ENCODE measurements around the gene NARF. TPM values are rescaled to one million over a fixed set of nuclear protein-coding genes. Genes with fewer than 3 reads are reported as not detected.

The NARF gene
- total RNA-seq, 1 experiment from 2014 or later, result 96.7 TPM

DNA sequence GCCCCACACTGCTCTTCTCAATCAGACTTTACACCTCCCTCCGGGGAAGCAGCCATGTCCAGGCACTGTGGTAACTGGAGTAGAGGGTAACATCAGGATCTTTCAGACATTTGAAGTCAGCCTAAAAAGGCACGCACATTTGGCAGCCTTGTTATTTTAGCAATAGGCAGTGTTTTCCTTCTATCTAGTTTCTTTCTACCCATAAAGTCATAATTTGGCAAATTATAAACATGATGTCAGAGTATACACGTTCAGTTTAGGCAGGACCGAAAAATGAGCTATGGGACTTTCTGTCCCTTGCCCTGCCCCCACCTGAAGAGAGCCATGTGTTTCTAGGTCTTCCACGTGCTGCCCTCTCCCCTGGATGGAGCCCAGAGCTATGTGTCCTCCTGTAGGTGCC is 21.1 kb downstream of the NARF start (continued):
- TF ChIP-seq, protein P1, sequence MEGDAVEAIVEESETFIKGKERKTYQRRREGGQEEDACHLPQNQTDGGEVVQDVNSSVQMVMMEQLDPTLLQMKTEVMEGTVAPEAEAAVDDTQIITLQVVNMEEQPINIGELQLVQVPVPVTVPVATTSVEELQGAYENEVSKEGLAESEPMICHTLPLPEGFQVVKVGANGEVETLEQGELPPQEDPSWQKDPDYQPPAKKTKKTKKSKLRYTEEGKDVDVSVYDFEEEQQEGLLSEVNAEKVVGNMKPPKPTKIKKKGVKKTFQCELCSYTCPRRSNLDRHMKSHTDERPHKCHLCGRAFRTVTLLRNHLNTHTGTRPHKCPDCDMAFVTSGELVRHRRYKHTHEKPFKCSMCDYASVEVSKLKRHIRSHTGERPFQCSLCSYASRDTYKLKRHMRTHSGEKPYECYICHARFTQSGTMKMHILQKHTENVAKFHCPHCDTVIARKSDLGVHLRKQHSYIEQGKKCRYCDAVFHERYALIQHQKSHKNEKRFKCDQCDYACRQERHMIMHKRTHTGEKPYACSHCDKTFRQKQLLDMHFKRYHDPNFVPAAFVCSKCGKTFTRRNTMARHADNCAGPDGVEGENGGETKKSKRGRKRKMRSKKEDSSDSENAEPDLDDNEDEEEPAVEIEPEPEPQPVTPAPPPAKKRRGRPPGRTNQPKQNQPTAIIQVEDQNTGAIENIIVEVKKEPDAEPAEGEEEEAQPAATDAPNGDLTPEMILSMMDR (IDR thresholded peaks at IDR 0.05), result no peak
- TF ChIP-seq ZNF532 (CRISPR knock-in tag; IDR thresholded peaks at IDR 0.05; ENCODE audit: borderline replicate concordance) (no peak), IRF2 (CRISPR knock-in tag; IDR thresholded peaks at IDR 0.05; ENCODE audit: borderline replicate concordance, low read depth) (no peak), RORB (CRISPR knock-in tag; IDR thresholded peaks at IDR 0.05) (no peak), ZNF416 (CRISPR knock-in tag; IDR thresholded peaks at IDR 0.05) (no peak)

GRCh38 chr17:82480318-82480717 is 21.8 kb downstream of the NARF start:
- Mint-ChIP-seq H3K36me3 (peaks cover 47% of the 10 kb centered on the region), H3K27me3 (ENCODE audit: low read depth) (no peaks in the 10 kb centered on the region), H3K27ac (no peak overlapping the region), H3K4me3 (no peak overlapping the region), H3K9me3 (no peaks in the 10 kb centered on the region), H3K4me1 (no peaks in the 10 kb centered on the region)
- POLR2A ChIA-PET, result interaction anchor here (0.6 kb wide), 1 partner anchor 308 kb away, joined by 3 read pairs; no protein-coding TSS in a partner anchor
- DNase-seq (ENCODE audit: low spot score) (no peak), ATAC-seq (no peak)
- CTCF ChIA-PET, result interaction anchor here (0.6 to 1.5 kb wide), 6 partner anchors 14 to 81 kb away, joined by 3 to 6 read pairs (median 4); no protein-coding TSS in a partner anchor
- TF ChIP-seq NFATC4 (CRISPR knock-in tag; IDR thresholded peaks at IDR 0.05) (no peak), TCF7 (CRISPR knock-in tag; IDR thresholded peaks at IDR 0.05; ENCODE audit: low read depth) (no peak), ZNF121 (CRISPR knock-in tag; IDR thresholded peaks at IDR 0.05) (no peak), ATF1 (CRISPR knock-in tag; IDR thresholded peaks at IDR 0.05) (no peak), JAZF1 (CRISPR knock-in tag; IDR thresholded peaks at IDR 0.05) (no peak), EMX1 (CRISPR knock-in tag; IDR thresholded peaks at IDR 0.05) (no peak), HMGXB4 (CRISPR knock-in tag; IDR thresholded peaks at IDR 0.05) (no peak), ATF2 (CRISPR knock-in tag; IDR thresholded peaks at IDR 0.05; ENCODE audit: borderline replicate concordance, low read depth) (no peak)
- TF ChIP-seq, protein P2, sequence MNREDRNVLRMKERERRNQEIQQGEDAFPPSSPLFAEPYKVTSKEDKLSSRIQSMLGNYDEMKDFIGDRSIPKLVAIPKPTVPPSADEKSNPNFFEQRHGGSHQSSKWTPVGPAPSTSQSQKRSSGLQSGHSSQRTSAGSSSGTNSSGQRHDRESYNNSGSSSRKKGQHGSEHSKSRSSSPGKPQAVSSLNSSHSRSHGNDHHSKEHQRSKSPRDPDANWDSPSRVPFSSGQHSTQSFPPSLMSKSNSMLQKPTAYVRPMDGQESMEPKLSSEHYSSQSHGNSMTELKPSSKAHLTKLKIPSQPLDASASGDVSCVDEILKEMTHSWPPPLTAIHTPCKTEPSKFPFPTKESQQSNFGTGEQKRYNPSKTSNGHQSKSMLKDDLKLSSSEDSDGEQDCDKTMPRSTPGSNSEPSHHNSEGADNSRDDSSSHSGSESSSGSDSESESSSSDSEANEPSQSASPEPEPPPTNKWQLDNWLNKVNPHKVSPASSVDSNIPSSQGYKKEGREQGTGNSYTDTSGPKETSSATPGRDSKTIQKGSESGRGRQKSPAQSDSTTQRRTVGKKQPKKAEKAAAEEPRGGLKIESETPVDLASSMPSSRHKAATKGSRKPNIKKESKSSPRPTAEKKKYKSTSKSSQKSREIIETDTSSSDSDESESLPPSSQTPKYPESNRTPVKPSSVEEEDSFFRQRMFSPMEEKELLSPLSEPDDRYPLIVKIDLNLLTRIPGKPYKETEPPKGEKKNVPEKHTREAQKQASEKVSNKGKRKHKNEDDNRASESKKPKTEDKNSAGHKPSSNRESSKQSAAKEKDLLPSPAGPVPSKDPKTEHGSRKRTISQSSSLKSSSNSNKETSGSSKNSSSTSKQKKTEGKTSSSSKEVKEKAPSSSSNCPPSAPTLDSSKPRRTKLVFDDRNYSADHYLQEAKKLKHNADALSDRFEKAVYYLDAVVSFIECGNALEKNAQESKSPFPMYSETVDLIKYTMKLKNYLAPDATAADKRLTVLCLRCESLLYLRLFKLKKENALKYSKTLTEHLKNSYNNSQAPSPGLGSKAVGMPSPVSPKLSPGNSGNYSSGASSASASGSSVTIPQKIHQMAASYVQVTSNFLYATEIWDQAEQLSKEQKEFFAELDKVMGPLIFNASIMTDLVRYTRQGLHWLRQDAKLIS (CRISPR knock-in tag; IDR thresholded peaks at IDR 0.05; ENCODE audit: borderline replicate concordance), result no peak
- TF ChIP-seq, protein P3, sequence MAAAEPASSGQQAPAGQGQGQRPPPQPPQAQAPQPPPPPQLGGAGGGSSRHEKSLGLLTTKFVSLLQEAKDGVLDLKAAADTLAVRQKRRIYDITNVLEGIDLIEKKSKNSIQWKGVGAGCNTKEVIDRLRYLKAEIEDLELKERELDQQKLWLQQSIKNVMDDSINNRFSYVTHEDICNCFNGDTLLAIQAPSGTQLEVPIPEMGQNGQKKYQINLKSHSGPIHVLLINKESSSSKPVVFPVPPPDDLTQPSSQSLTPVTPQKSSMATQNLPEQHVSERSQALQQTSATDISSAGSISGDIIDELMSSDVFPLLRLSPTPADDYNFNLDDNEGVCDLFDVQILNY (CRISPR knock-in tag; IDR thresholded peaks at IDR 0.05), result no peak
- TF ChIP-seq, protein P4, sequence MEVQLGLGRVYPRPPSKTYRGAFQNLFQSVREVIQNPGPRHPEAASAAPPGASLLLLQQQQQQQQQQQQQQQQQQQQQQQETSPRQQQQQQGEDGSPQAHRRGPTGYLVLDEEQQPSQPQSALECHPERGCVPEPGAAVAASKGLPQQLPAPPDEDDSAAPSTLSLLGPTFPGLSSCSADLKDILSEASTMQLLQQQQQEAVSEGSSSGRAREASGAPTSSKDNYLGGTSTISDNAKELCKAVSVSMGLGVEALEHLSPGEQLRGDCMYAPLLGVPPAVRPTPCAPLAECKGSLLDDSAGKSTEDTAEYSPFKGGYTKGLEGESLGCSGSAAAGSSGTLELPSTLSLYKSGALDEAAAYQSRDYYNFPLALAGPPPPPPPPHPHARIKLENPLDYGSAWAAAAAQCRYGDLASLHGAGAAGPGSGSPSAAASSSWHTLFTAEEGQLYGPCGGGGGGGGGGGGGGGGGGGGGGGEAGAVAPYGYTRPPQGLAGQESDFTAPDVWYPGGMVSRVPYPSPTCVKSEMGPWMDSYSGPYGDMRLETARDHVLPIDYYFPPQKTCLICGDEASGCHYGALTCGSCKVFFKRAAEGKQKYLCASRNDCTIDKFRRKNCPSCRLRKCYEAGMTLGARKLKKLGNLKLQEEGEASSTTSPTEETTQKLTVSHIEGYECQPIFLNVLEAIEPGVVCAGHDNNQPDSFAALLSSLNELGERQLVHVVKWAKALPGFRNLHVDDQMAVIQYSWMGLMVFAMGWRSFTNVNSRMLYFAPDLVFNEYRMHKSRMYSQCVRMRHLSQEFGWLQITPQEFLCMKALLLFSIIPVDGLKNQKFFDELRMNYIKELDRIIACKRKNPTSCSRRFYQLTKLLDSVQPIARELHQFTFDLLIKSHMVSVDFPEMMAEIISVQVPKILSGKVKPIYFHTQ (CRISPR knock-in tag; IDR thresholded peaks at IDR 0.05), result no peak
- TF ChIP-seq, protein P5, sequence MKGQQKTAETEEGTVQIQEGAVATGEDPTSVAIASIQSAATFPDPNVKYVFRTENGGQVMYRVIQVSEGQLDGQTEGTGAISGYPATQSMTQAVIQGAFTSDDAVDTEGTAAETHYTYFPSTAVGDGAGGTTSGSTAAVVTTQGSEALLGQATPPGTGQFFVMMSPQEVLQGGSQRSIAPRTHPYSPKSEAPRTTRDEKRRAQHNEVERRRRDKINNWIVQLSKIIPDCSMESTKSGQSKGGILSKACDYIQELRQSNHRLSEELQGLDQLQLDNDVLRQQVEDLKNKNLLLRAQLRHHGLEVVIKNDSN (CRISPR knock-in tag; IDR thresholded peaks at IDR 0.05), result no peak

Data from WTC11 (cell line).